Measurements from ENCODE around the gene BCORL1.

The BCORL1 gene

GRCh38 chrX:130081421-130082045, 99.1 kb downstream of the BCORL1 start:
- peak; percentile 43 for DNase-seq (ENCODE audit: low read depth)
- H3K4me3 ChIP-seq (ENCODE audit: low read length) = no peak overlapping the region
- TF ChIP-seq, protein P1, sequence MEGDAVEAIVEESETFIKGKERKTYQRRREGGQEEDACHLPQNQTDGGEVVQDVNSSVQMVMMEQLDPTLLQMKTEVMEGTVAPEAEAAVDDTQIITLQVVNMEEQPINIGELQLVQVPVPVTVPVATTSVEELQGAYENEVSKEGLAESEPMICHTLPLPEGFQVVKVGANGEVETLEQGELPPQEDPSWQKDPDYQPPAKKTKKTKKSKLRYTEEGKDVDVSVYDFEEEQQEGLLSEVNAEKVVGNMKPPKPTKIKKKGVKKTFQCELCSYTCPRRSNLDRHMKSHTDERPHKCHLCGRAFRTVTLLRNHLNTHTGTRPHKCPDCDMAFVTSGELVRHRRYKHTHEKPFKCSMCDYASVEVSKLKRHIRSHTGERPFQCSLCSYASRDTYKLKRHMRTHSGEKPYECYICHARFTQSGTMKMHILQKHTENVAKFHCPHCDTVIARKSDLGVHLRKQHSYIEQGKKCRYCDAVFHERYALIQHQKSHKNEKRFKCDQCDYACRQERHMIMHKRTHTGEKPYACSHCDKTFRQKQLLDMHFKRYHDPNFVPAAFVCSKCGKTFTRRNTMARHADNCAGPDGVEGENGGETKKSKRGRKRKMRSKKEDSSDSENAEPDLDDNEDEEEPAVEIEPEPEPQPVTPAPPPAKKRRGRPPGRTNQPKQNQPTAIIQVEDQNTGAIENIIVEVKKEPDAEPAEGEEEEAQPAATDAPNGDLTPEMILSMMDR (conservative IDR thresholded peaks at IDR 0.05; ENCODE audit: low read length) = no peak

GRCh38 chrX:130082244-130083106, 100.0 kb downstream of the BCORL1 start:
- DNase-seq (ENCODE audit: low read depth) = peak; percentile 33
- H3K4me3 ChIP-seq (ENCODE audit: low read length) = no peak overlapping the region
- TF ChIP-seq, protein P1 (conservative IDR thresholded peaks at IDR 0.05; ENCODE audit: low read length) = peak; percentile 30

- no peak overlapping the region for H3K4me3 ChIP-seq (ENCODE audit: low read length)
- TF ChIP-seq, protein P1 (conservative IDR thresholded peaks at IDR 0.05; ENCODE audit: low read length) = no peak
- no peak for DNase-seq (ENCODE audit: low read depth)
Observed at GRCh38 chrX:130083107-130083490, 100.7 kb downstream of the BCORL1 start.

DNA sequence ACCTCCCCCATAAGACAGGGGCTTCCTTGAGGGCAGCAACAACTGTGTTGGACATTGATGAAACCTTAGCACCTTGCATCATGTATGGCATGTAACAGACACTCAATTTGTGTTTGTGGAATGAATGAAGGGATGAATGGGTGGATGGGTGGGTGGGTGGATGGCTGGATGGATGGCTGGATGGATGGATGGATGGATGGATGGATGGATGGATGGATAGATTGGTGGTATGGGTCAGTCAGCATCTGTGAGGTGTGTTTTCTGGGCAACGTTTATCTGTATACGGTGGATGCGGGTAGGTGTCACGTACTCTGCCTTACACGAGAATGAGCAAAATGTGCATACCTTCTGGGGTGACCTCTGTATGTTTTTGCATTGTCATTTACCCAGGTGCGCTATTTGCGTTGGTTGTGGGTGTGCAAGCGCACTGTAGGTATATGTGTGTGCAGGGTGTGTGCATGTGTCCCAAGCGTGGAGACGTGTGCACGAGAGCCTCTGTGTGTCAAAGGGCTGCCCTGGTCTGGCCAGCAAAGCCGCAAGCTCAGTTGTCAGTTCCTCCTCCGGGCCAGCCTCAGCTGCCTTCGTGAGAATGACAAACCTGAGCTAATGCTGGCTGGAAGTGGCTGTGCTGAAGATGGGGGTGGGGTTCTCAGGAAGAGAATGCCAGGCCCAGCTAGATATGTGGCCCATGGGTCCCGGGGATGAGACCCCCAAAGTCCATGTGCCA, 101.4 kb downstream of the BCORL1 start:
- no peak overlapping the region for H3K4me3 ChIP-seq (ENCODE audit: low read length)
- no peak for DNase-seq (ENCODE audit: low read depth)
- TF ChIP-seq, protein P1 (conservative IDR thresholded peaks at IDR 0.05; ENCODE audit: low read length) = no peak

GRCh38 chrX:130084631-130085237, 102.3 kb downstream of the BCORL1 start:
- no peak overlapping the region for H3K4me3 ChIP-seq (ENCODE audit: low read length)
- DNase-seq (ENCODE audit: low read depth) = no peak

More at GRCh38 chrX:130084631-130085237, 102.3 kb downstream of the BCORL1 start:
- TF ChIP-seq, protein P1 (conservative IDR thresholded peaks at IDR 0.05; ENCODE audit: low read length) = no peak
